ENCODE data around the gene CNNM1. TPM values are rescaled to one million over a fixed set of nuclear protein-coding genes. Genes with fewer than 3 reads are reported as not detected.
A peak's percentile ranks its signal among the peaks of the same experiment; 100 is the strongest.

CNNM1 gene
- total and polyA plus RNA-seq, 8 donors: under 0.01 to 0.87 (median 0.31) TPM; not detected in 1

DNA sequence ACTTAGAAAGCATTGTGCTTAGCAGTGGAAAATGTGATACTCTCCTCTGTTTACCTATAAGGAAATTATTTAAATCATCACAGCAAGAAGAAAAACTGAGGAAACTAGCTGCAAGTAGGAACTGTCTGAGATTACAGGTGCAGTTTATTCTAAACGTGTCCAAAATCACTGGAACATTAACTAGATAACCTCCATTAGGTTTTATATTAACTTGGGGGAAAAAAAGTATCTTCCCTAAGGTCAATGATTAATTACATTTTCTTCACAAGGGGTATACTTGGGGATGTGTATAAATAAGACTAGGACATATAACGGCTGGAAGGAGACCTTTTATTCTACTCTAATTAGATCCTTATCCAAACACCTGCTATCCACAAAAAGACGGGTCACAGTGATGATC lies 97.5 kb downstream of the CNNM1 start:
- no peak overlapping the region for H3K27ac ChIP-seq
- 51 to 60% (median 54%) methylated on average over 3 of the region's 3 CpGs for WGBS, 5 donors
- H3K4me3 ChIP-seq: no peak overlapping the region
- H3K4me1 ChIP-seq: peaks cover 4 to 26% (median 21%) of the 10 kb centered on the region in 4 donors
- intact Hi-C loops (cut with DNase I; ENCODE audit: low total_unique reads): no loop called here
- DNase-seq: no peak
- peaks cover 3 to 32% (median 22%) of the 10 kb centered on the region in 4 donors for H3K36me3 ChIP-seq
- no peaks in the 10 kb centered on the region for H3K9me3 ChIP-seq
- TF ChIP-seq, protein P1, sequence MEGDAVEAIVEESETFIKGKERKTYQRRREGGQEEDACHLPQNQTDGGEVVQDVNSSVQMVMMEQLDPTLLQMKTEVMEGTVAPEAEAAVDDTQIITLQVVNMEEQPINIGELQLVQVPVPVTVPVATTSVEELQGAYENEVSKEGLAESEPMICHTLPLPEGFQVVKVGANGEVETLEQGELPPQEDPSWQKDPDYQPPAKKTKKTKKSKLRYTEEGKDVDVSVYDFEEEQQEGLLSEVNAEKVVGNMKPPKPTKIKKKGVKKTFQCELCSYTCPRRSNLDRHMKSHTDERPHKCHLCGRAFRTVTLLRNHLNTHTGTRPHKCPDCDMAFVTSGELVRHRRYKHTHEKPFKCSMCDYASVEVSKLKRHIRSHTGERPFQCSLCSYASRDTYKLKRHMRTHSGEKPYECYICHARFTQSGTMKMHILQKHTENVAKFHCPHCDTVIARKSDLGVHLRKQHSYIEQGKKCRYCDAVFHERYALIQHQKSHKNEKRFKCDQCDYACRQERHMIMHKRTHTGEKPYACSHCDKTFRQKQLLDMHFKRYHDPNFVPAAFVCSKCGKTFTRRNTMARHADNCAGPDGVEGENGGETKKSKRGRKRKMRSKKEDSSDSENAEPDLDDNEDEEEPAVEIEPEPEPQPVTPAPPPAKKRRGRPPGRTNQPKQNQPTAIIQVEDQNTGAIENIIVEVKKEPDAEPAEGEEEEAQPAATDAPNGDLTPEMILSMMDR (IDR thresholded peaks at IDR 0.05): no peak
- TF ChIP-seq EP300 (IDR thresholded peaks at IDR 0.05) (no peak), POLR2AphosphoS5 (IDR thresholded peaks at IDR 0.05) (no peak), POLR2A (IDR thresholded peaks at IDR 0.05) (no peak)
- H3K27me3 ChIP-seq: no peaks in the 10 kb centered on the region

DNA sequence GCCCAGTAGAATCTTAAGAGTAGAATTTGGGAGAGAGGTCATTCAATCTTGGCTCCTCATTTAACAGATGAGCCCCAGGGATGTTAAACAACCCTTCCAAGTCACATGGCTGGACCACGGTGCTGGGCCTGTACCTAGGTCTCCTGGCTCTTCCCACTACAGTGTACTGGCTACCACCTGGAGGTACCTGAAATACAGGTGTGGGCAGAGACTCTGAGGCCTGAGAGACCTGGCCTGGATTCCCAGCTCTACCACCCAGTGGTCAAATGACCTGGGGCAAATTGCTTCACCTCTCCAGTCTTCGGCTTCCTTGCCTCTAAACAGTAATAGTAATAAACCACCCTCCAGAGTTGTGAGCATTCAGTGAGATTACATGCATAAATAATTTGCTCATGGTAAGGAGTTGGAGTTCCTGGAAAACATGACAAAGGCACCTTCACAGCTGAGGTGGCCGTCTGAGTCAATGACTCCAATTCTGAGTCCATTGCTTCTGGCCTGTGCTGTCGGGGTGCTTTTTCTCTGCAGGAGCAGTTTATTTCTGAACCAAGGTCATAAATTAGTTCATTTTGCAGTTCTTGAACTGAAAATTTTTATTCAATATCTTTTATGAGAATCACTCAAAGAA lies 98.5 kb downstream of the CNNM1 start:
- Histone ChIP-seq H3K4me3 (no peak overlapping the region), H3K36me3 (peaks cover 3 to 27% (median 22%) of the 10 kb centered on the region in 4 donors), H3K9me3 (no peaks in the 10 kb centered on the region), H3K27ac (peak overlapping the region in 1 of 5 donors; percentile 2), H3K4me1 (peaks cover 12 to 36% (median 29%) of the 10 kb centered on the region in 4 donors), H3K27me3 (no peaks in the 10 kb centered on the region)
- no peak for TF ChIP-seq POLR2AphosphoS5 (IDR thresholded peaks at IDR 0.05)
- TF ChIP-seq, protein P1 (IDR thresholded peaks at IDR 0.05): no peak
- TF ChIP-seq POLR2A (IDR thresholded peaks at IDR 0.05): no peak
- TF ChIP-seq EP300 (IDR thresholded peaks at IDR 0.05): no peak
- WGBS, 5 donors: 74 to 83% (median 79%) methylated on average over 4 of the region's 4 CpGs
- no peak for DNase-seq
- intact Hi-C loops (cut with DNase I; ENCODE audit: low total_unique reads): no loop called here

DNA sequence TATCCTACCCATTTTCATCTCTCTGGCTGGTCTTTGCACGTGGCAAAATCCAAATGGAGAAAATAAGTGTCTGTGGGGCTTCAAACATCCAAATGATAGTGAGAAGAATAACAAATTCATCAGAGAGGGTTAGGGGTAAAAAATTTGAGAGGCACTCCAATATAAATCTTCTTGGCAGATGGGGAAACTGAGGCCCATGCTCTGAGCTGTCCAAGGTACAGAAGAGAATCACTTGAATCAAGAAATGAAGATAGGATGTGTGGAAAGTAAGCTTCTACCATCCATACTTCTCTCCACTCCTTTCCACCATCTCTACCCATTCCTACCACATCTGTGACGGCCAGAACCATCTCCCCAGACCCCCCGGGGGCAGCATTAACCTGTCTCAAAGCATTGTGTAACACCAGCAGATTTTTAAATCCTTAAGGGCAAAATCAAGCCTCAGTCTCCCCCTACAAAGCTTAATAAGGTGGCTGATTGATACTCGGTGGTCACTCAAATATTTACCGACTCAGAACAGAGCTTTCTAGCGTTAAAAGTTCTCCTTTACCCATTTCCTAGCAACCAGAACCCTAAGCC lies 100.5 kb downstream of the CNNM1 start:
- TF ChIP-seq POLR2A (IDR thresholded peaks at IDR 0.05) (no peak), POLR2AphosphoS5 (IDR thresholded peaks at IDR 0.05) (no peak), EP300 (IDR thresholded peaks at IDR 0.05) (no peak)
- TF ChIP-seq, protein P1 (IDR thresholded peaks at IDR 0.05): no peak
- Histone ChIP-seq H3K36me3 (peaks cover 3 to 23% (median 19%) of the 10 kb centered on the region in 4 donors), H3K27me3 (no peaks in the 10 kb centered on the region), H3K27ac (peak overlapping the region; percentile 48 to 97 (median 96)), H3K4me3 (peak overlapping the region; percentile 76 to 91 (median 83)), H3K9me3 (no peaks in the 10 kb centered on the region), H3K4me1 (peaks cover 22 to 55% (median 47%) of the 10 kb centered on the region in 4 donors)
- intact Hi-C loops (cut with DNase I; ENCODE audit: low total_unique reads): no loop called here
- WGBS, 5 donors: 20 to 29% (median 21%) methylated on average over 6 of the region's 6 CpGs
- no peak for DNase-seq

DNA sequence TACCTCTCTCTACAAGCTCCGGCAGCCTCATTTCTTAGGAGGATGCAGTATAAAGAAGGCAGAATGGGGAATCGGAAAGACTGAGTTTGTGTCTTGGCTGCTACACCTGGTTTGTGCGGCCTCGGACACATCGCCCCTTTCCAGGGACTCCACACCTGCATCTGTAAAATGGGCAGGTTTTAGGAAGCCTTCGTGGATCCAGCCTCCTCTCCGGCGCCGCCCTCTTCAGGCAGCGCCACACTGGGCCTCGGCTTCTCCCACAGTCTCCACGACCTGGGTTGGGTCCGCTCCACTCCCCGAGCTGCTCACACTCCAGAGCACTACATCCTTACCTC lies 100.9 kb downstream of the CNNM1 start:
- DNase-seq: no peak
- 4 to 8% (median 6%) methylated on average over 13 to 14 of the region's 14 CpGs for WGBS, 5 donors
- Histone ChIP-seq H3K36me3 (peaks cover 2 to 19% (median 14%) of the 10 kb centered on the region in 4 donors), H3K27ac (peak overlapping the region; percentile 93 to 97 (median 96)), H3K9me3 (no peaks in the 10 kb centered on the region), H3K4me1 (peaks cover 22 to 60% (median 50%) of the 10 kb centered on the region in 4 donors), H3K27me3 (no peaks in the 10 kb centered on the region), H3K4me3 (peak overlapping the region; percentile 76 to 91 (median 83))
- TF ChIP-seq POLR2AphosphoS5 (IDR thresholded peaks at IDR 0.05) (no peak), POLR2A (IDR thresholded peaks at IDR 0.05) (no peak), EP300 (IDR thresholded peaks at IDR 0.05) (no peak)
- TF ChIP-seq, protein P1 (IDR thresholded peaks at IDR 0.05): no peak
- intact Hi-C loops (cut with DNase I; ENCODE audit: low total_unique reads): no loop called here
